Measurements from ENCODE around the gene PPP1R2.
A peak's percentile ranks its signal among the peaks of the same experiment; 100 is the strongest.

Gene PPP1R2

GRCh38 chr3:195570344-195570743 is 27.2 kb upstream of the PPP1R2 start:
- ChIA-PET POLR2A (no interaction called here), CTCF (no interaction called here)
- H3K4me3 ChIP-seq (ENCODE audit: low read depth, low read length): no peak overlapping the region

DNA sequence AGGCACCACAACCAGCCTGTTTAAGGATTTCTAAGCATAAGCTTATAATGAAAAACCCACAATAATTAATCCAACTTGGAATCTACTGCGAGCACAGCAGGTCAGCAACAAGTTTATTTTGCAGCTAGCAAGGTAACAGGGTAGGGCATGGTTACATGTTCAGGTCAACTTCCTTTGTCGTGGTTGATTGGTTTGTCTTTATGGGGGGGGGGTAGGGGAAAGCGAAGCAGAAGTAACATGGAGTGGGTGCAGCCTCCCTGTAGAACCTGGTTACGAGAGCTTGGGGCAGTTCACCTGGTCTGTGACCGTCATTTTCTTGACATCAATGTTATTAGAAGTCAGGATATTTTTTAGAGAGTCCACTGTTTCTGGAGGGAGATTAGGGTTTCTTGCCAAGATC is 25.5 kb upstream of the PPP1R2 start:
- ChIA-PET CTCF (interaction anchor here (0.7 kb wide), 1 partner anchor 973 kb away, joined by 3 read pairs; no protein-coding TSS in a partner anchor), POLR2A (no interaction called here)
- TF ChIP-seq ZNF544 (tag by site-specific recombination; IDR thresholded peaks at IDR 0.05): no peak
- TF ChIP-seq SCRT2 (tag by site-specific recombination; IDR thresholded peaks at IDR 0.05): 0 out of 2 replicates have a peak, but pooled peaks have one; percentile 34
- no peaks in the 10 kb centered on the region for H3K36me3 ChIP-seq (ENCODE audit: control insufficient read depth in 2 of 2, insufficient read depth in 1 of 2, low read length in 2 of 2)
- H3K27ac ChIP-seq (ENCODE audit: extremely low read depth, low read depth, low read length): no peak overlapping the region
- no peaks in the 10 kb centered on the region for H3K9me3 ChIP-seq (ENCODE audit: control insufficient read depth, insufficient read depth, low read depth, low read length)
- no peak overlapping the region for H3K4me3 ChIP-seq (ENCODE audit: low read depth, low read length)
- H3K4me1 ChIP-seq (ENCODE audit: control insufficient read depth, insufficient read depth, low read length): no peaks in the 10 kb centered on the region

More at GRCh38 chr3:195570344-195570743, 27.2 kb upstream of the PPP1R2 start:
- H3K9me3 ChIP-seq (ENCODE audit: control insufficient read depth, insufficient read depth, low read depth, low read length): no peaks in the 10 kb centered on the region
- no peak overlapping the region for H3K27ac ChIP-seq (ENCODE audit: extremely low read depth, low read depth, low read length)
- no peaks in the 10 kb centered on the region for H3K36me3 ChIP-seq (ENCODE audit: control insufficient read depth in 2 of 2, insufficient read depth in 1 of 2, low read length in 2 of 2)
- H3K4me1 ChIP-seq (ENCODE audit: control insufficient read depth, insufficient read depth, low read length): no peaks in the 10 kb centered on the region
- TF ChIP-seq, protein P1, sequence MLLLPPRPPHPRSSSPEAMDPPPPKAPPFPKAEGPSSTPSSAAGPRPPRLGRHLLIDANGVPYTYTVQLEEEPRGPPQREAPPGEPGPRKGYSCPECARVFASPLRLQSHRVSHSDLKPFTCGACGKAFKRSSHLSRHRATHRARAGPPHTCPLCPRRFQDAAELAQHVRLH (tag by site-specific recombination; IDR thresholded peaks at IDR 0.05): no peak
- TF ChIP-seq ZNF266 (tag by site-specific recombination; IDR thresholded peaks at IDR 0.05; ENCODE audit: low read depth): no peak
- no peak for TF ChIP-seq ZNF544 (tag by site-specific recombination; IDR thresholded peaks at IDR 0.05)
- no peak for TF ChIP-seq ATF2 (tag by site-specific recombination; IDR thresholded peaks at IDR 0.05; ENCODE audit: low read depth)
- no peak for TF ChIP-seq ZNF140 (tag by site-specific recombination; IDR thresholded peaks at IDR 0.05)

GRCh38 chr3:195566797-195567196 is 23.7 kb upstream of the PPP1R2 start:
- POLR2A ChIA-PET: no interaction called here
- no peaks in the 10 kb centered on the region for H3K36me3 ChIP-seq (ENCODE audit: control insufficient read depth in 2 of 2, insufficient read depth in 1 of 2, low read length in 2 of 2)

More at GRCh38 chr3:195566797-195567196, 23.7 kb upstream of the PPP1R2 start:
- no peaks in the 10 kb centered on the region for H3K4me1 ChIP-seq (ENCODE audit: control insufficient read depth, insufficient read depth, low read length)
- H3K4me3 ChIP-seq (ENCODE audit: low read depth, low read length): no peak overlapping the region
- H3K27ac ChIP-seq (ENCODE audit: extremely low read depth, low read depth, low read length): no peak overlapping the region
- no peaks in the 10 kb centered on the region for H3K9me3 ChIP-seq (ENCODE audit: control insufficient read depth, insufficient read depth, low read depth, low read length)
- TF ChIP-seq ZNF341 (tag by site-specific recombination; IDR thresholded peaks at IDR 0.05; ENCODE audit: low read depth): peak; percentile 32; the same call in 1 of the 2 replicates
- TF ChIP-seq BCL11A (tag by site-specific recombination; IDR thresholded peaks at IDR 0.05; ENCODE audit: low read depth): no peak
- 0 out of 2 replicates have a peak, but pooled peaks have one; percentile 53 for TF ChIP-seq ZFP69B (tag by site-specific recombination; IDR thresholded peaks at IDR 0.05)
- TF ChIP-seq HOXD13 (CRISPR knock-in tag; IDR thresholded peaks at IDR 0.05; ENCODE audit: borderline replicate concordance): no peak
- TF ChIP-seq KLF9 (tag by site-specific recombination; IDR thresholded peaks at IDR 0.05; ENCODE audit: low read depth): peak; percentile 50; the same call in 1 of the 2 replicates
- 0 out of 2 replicates have a peak, but pooled peaks have one; percentile 19 for TF ChIP-seq PATZ1 (tag by site-specific recombination; IDR thresholded peaks at IDR 0.05)
- no peak for TF ChIP-seq HIC1 (tag by site-specific recombination; IDR thresholded peaks at IDR 0.05)
- no peak for TF ChIP-seq SCRT1 (tag by site-specific recombination; IDR thresholded peaks at IDR 0.05; ENCODE audit: borderline replicate concordance)
- TF ChIP-seq, protein P2, sequence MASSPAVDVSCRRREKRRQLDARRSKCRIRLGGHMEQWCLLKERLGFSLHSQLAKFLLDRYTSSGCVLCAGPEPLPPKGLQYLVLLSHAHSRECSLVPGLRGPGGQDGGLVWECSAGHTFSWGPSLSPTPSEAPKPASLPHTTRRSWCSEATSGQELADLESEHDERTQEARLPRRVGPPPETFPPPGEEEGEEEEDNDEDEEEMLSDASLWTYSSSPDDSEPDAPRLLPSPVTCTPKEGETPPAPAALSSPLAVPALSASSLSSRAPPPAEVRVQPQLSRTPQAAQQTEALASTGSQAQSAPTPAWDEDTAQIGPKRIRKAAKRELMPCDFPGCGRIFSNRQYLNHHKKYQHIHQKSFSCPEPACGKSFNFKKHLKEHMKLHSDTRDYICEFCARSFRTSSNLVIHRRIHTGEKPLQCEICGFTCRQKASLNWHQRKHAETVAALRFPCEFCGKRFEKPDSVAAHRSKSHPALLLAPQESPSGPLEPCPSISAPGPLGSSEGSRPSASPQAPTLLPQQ (tag by site-specific recombination; IDR thresholded peaks at IDR 0.05): 0 out of 2 replicates have a peak, but pooled peaks have one; percentile 36
- TF ChIP-seq, protein P3, sequence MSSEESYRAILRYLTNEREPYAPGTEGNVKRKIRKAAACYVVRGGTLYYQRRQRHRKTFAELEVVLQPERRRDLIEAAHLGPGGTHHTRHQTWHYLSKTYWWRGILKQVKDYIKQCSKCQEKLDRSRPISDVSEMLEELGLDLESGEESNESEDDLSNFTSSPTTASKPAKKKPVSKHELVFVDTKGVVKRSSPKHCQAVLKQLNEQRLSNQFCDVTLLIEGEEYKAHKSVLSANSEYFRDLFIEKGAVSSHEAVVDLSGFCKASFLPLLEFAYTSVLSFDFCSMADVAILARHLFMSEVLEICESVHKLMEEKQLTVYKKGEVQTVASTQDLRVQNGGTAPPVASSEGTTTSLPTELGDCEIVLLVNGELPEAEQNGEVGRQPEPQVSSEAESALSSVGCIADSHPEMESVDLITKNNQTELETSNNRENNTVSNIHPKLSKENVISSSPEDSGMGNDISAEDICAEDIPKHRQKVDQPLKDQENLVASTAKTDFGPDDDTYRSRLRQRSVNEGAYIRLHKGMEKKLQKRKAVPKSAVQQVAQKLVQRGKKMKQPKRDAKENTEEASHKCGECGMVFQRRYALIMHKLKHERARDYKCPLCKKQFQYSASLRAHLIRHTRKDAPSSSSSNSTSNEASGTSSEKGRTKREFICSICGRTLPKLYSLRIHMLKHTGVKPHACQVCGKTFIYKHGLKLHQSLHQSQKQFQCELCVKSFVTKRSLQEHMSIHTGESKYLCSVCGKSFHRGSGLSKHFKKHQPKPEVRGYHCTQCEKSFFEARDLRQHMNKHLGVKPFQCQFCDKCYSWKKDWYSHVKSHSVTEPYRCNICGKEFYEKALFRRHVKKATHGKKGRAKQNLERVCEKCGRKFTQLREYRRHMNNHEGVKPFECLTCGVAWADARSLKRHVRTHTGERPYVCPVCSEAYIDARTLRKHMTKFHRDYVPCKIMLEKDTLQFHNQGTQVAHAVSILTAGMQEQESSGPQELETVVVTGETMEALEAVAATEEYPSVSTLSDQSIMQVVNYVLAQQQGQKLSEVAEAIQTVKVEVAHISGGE (tag by site-specific recombination; conservative IDR thresholded peaks at IDR 0.05; ENCODE audit: low read depth): no peak
- TF ChIP-seq KLF1 (tag by site-specific recombination; IDR thresholded peaks at IDR 0.05): peak; percentile 82
- CTCF ChIA-PET: interaction anchor here (0.5 to 2.2 kb wide), 7 partner anchors 8 to 589 kb away, joined by 3 to 6 read pairs (median 4); partner anchors contain the start of gene XXYLT1
